ENCODE results near the gene INPP5E.

Gene INPP5E

DNA sequence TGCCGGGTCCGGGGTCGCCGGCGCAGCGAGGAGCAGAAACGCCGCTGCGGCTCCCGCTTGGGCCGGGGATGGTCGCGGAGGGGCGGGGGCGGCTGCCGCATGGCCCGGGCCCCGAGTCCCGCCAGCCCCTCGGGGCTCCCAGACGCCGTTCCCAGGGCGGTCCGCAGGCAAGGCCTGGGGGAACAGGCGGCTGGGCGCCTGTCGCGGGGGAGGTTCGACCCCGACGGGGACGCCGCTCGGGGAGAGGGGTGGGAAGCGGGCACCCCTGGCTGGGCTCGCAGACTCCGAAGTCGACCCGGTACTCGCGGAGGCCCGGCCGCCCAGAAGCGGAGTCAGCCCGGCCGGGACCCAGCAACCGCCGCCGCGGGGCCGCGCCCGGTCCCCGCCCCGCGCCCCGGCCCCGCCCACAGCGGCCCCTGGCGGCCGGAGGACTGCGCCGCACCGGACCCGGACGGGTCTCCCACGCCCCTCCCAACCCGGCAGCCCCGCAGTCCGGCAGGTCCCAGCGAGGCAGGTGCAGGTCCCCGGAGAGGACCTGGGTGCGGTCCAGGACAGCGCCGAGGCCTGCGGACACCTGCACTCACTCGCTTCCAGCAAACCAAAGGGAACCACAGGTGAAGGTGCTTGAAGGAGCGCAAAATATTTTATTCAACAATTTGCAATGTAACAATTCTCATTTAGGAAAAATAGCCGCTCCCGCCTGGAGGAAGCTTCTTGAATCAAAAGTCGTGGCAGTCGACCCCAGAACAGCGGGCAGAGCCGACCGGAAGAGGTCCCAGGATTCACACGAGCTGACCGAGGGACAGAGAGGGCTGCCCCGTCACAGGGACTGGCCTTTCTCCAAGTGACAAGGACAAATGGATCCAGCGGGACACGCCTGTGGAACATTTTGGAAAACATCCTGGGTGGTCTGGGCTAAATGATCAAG, at the start of gene INPP5E (continued):
- TF ChIP-seq TSHZ1 (tag by site-specific recombination; IDR thresholded peaks at IDR 0.05; ENCODE audit: borderline replicate concordance), result no peak
- TF ChIP-seq ZSCAN5A (tag by site-specific recombination; IDR thresholded peaks at IDR 0.05), result peak; percentile 47; the same call in 1 of the 2 replicates
- TF ChIP-seq ZSCAN30 (tag by site-specific recombination; IDR thresholded peaks at IDR 0.05), result peak; percentile 39; the same call in 1 of the 2 replicates
- TF ChIP-seq ZNF701 (tag by site-specific recombination; IDR thresholded peaks at IDR 0.05), result no peak
- peak; percentile 99 for TF ChIP-seq ZBTB17 (tag by site-specific recombination; IDR thresholded peaks at IDR 0.05)
- no peak for TF ChIP-seq ZNF292 (tag by site-specific recombination; IDR thresholded peaks at IDR 0.05; ENCODE audit: borderline replicate concordance, low read depth)
- peak; percentile 65; the same call in 1 of the 2 replicates for TF ChIP-seq KLF8 (tag by site-specific recombination; IDR thresholded peaks at IDR 0.05)
- TF ChIP-seq ZBTB8A (tag by site-specific recombination; IDR thresholded peaks at IDR 0.05), result peak; percentile 62
- TF ChIP-seq ZNF777 (tag by site-specific recombination; IDR thresholded peaks at IDR 0.05; ENCODE audit: borderline replicate concordance), result peak; percentile 54; the same call in 1 of the 2 replicates
- no peak for TF ChIP-seq HOXA7 (CRISPR knock-in tag; IDR thresholded peaks at IDR 0.05; ENCODE audit: borderline replicate concordance)
- TF ChIP-seq, protein P1, sequence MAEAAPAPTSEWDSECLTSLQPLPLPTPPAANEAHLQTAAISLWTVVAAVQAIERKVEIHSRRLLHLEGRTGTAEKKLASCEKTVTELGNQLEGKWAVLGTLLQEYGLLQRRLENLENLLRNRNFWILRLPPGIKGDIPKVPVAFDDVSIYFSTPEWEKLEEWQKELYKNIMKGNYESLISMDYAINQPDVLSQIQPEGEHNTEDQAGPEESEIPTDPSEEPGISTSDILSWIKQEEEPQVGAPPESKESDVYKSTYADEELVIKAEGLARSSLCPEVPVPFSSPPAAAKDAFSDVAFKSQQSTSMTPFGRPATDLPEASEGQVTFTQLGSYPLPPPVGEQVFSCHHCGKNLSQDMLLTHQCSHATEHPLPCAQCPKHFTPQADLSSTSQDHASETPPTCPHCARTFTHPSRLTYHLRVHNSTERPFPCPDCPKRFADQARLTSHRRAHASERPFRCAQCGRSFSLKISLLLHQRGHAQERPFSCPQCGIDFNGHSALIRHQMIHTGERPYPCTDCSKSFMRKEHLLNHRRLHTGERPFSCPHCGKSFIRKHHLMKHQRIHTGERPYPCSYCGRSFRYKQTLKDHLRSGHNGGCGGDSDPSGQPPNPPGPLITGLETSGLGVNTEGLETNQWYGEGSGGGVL (tag by site-specific recombination; IDR thresholded peaks at IDR 0.05), result no peak; the same call in 1 of the 2 replicates
- no peak for TF ChIP-seq ZNF174 (tag by site-specific recombination; IDR thresholded peaks at IDR 0.05)

DNA sequence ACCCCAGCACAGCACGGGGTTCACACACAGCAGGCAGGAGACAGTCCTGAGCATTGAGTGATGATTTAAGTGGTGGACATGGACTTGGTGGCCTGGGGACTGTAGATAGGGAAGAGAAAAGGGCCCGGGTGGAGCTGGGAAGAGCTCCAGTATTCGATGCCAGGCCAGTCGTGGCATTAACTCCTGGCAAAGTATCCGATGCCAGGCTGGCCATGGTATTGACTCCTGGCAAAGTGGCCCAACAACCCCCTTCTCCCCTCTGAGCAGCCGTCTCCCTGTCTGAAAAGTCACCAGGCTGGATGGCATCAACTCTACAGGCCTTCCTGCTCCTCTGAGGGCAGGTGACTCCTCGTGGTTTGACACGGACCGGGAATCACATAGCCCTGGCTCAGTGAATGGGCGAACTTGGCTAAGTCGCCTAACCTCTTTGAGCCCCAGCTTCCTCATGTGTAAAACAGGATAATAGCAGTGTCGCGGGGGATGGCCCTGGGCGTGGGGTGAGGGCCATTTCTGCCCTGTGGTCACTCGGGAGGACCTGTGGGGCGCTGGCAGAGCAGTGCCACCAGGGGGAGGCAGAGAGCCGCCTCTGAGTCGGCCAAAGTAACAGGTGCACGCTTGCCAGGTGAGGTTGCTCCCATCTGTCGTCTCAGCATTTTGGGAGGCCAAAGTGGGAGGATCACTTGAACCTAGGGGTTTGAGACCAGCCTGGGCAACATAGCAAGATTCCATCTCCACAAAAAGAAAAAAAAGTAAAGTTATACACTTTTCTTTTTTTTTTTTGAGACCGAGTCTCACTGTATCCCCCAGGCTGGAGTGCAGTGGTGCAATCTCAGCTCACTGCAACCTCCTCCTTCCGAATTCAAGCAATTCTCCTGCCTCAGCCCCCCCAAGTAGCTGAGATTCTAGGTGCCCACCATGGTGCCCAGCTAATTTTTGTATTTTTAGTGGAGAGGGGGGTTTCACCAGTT, 48.9 kb upstream of the INPP5E start:
- ChIA-PET POLR2A (interaction anchor here (0.5 to 2.5 kb wide), 3 partner anchors 12 to 663 kb away, joined by 3 to 7 read pairs (median 6); no protein-coding TSS in a partner anchor), CTCF (interaction anchor here (0.6 to 9.1 kb wide), 41 partner anchors 10 to 718 kb away, joined by 3 to 360 read pairs (median 5); partner anchors contain the start of gene LCN15)
- no peaks in the 10 kb centered on the region for H3K36me3 ChIP-seq (ENCODE audit: control insufficient read depth in 2 of 2, insufficient read depth in 1 of 2, low read length in 2 of 2)
- no peaks in the 10 kb centered on the region; the same call in 1 of the 2 replicates for H3K4me1 ChIP-seq (ENCODE audit: control insufficient read depth, insufficient read depth, low read length)
- no peak overlapping the region for H3K4me3 ChIP-seq (ENCODE audit: low read depth, low read length)
- H3K9me3 ChIP-seq (ENCODE audit: control insufficient read depth, insufficient read depth, low read depth, low read length), result no peaks in the 10 kb centered on the region
- H3K27ac ChIP-seq (ENCODE audit: extremely low read depth, low read depth, low read length), result no peak overlapping the region
- TF ChIP-seq ZNF645 (tag by site-specific recombination; IDR thresholded peaks at IDR 0.05), result no peak
- TF ChIP-seq ZNF654 (tag by site-specific recombination; IDR thresholded peaks at IDR 0.05; ENCODE audit: low read depth), result peak; percentile 86
- TF ChIP-seq ZBTB44 (tag by site-specific recombination; IDR thresholded peaks at IDR 0.05), result 0 out of 2 replicates have a peak, but pooled peaks have one; percentile 11
- TF ChIP-seq ZNF202 (tag by site-specific recombination; IDR thresholded peaks at IDR 0.05; ENCODE audit: borderline replicate concordance), result no peak
- TF ChIP-seq PRDM10 (tag by site-specific recombination; IDR thresholded peaks at IDR 0.05), result peak; percentile 71
- TF ChIP-seq ZNF133 (tag by site-specific recombination; IDR thresholded peaks at IDR 0.05), result no peak

All from HEK293 (cell line).